Mesenchymal stem cell (in vitro differentiated cells and primary cell): Measurements from ENCODE around the gene MYO10.

ENCODE experiments used
- DNase-seq: peaks from one replicate; pipeline ENCODE4 v3.0.0-alpha.2; 2013
- H2AFZ ChIP-seq: one replicate; pipeline ENCODE4 v1.6.1; 2013; ENCODE audit warnings: low read depth, mild to moderate bottlenecking, control low read depth, inconsistent platforms, low read length, moderate library complexity
- H2AK5ac ChIP-seq: 2 replicates; pipeline ENCODE4 v1.6.1; 2013; ENCODE audit warnings: low read length, moderate library complexity, mild to moderate bottlenecking, inconsistent platforms; ENCODE audit not compliant: severe bottlenecking
- H2BK120ac ChIP-seq: one replicate; pipeline ENCODE4 v1.6.1; 2013; ENCODE audit warnings: low read depth, mild to moderate bottlenecking, inconsistent platforms, low read length, moderate library complexity
- H2BK12ac ChIP-seq, 2 experiments: one replicate each; pipeline ENCODE4 v1.6.1; 2013; ENCODE audit warnings: inconsistent platforms in 2 of 2, low read length in 2 of 2, mild to moderate bottlenecking in 2 of 2, moderate library complexity in 2 of 2, control low read depth in 1 of 2
- H2BK15ac ChIP-seq: one replicate; pipeline ENCODE4 v1.6.1; 2013; ENCODE audit warnings: mild to moderate bottlenecking, low read depth, inconsistent platforms; ENCODE audit not compliant: poor library complexity, severe bottlenecking
- H2BK5ac ChIP-seq: 2 replicates; pipeline ENCODE4 v1.6.1; 2013; ENCODE audit warnings: low read depth, mild to moderate bottlenecking, low read length, control low read depth, inconsistent platforms; ENCODE audit not compliant: poor library complexity, severe bottlenecking
- H3K14ac ChIP-seq, 2 experiments: one replicate each; pipeline ENCODE4 v1.6.1; 2013; ENCODE audit warnings: inconsistent platforms in 2 of 2, low read length in 2 of 2, control low read depth in 1 of 2, mild to moderate bottlenecking in 1 of 2, moderate library complexity in 1 of 2
- H3K18ac ChIP-seq, 2 experiments: one replicate each; pipeline ENCODE4 v1.6.1; 2013; ENCODE audit warnings: inconsistent platforms in 2 of 2, low read length in 2 of 2, control low read depth in 1 of 2, low read depth in 1 of 2, mild to moderate bottlenecking in 1 of 2
- H3K23ac ChIP-seq, 2 experiments: one replicate each; pipeline ENCODE4 v1.6.1; 2013; ENCODE audit warnings: inconsistent platforms in 2 of 2, low read length in 2 of 2, mild to moderate bottlenecking in 2 of 2, moderate library complexity in 2 of 2, control low read depth in 1 of 2
- H3K27ac ChIP-seq: 2 replicates; pipeline ENCODE4 v1.5.1; 2013; ENCODE audit warnings: mild to moderate bottlenecking, moderate library complexity, low read length, control low read depth, inconsistent platforms; ENCODE audit not compliant: poor library complexity, severe bottlenecking
- H3K27me3 ChIP-seq, 2 experiments: 2 replicates each; pipeline versions ENCODE4 v1.6.1 to v1.7.0; 2013; ENCODE audit warnings: low read length in 2 of 2, mild to moderate bottlenecking in 2 of 2, moderate library complexity in 2 of 2, control low read depth in 1 of 2, inconsistent platforms in 1 of 2; ENCODE audit not compliant: control insufficient read depth in 1 of 2, insufficient read depth in 1 of 2
- H3K36me3 ChIP-seq, 2 experiments: 2 replicates each; pipeline versions ENCODE4 v1.6.1 to v1.7.0; 2013; ENCODE audit warnings: low read length in 2 of 2, control low read depth in 1 of 2, inconsistent platforms in 1 of 2, low read depth in 1 of 2, mild to moderate bottlenecking in 1 of 2; ENCODE audit not compliant: insufficient read depth in 2 of 2, control insufficient read depth in 1 of 2
- H3K4ac ChIP-seq, 2 experiments: one replicate each; pipeline ENCODE4 v1.6.1; 2013; ENCODE audit warnings: inconsistent platforms in 2 of 2, low read length in 2 of 2, mild to moderate bottlenecking in 2 of 2, moderate library complexity in 2 of 2, control low read depth in 1 of 2, low read depth in 1 of 2
- H3K4me1 ChIP-seq: 2 replicates; pipeline ENCODE4 v1.6.1; 2013; ENCODE audit warnings: low read depth, low read length, control low read depth; ENCODE audit not compliant: control insufficient read depth, insufficient read depth
- H3K4me2 ChIP-seq: 2 replicates; pipeline ENCODE4 v1.6.1; 2013; ENCODE audit warnings: low read length, mild to moderate bottlenecking, inconsistent platforms; ENCODE audit not compliant: poor library complexity, severe bottlenecking
- H3K4me3 ChIP-seq, 2 experiments: 2 replicates each; pipeline versions ENCODE4 v1.5.1 to v1.7.0; 2013; ENCODE audit warnings: low read length in 2 of 2, mild to moderate bottlenecking in 2 of 2, control low read depth in 1 of 2, low read depth in 1 of 2; ENCODE audit not compliant: insufficient read depth in 1 of 2
- H3K79me1 ChIP-seq: replicated peaks from 2 replicates; pipeline ENCODE4 v1.6.1; 2013; ENCODE audit warnings: mild to moderate bottlenecking, control low read depth, low read length, inconsistent platforms; ENCODE audit not compliant: poor library complexity, severe bottlenecking
- H3K9ac ChIP-seq: 2 replicates; pipeline ENCODE4 v1.7.0; 2013; ENCODE audit warnings: mild to moderate bottlenecking, low read length, moderate library complexity
- H3K9me3 ChIP-seq: 2 replicates; pipeline ENCODE4 v1.7.0; 2013; ENCODE audit warnings: mild to moderate bottlenecking, low read length; ENCODE audit not compliant: control insufficient read depth
- H4K8ac ChIP-seq: one replicate; pipeline ENCODE4 v1.6.1; 2013; ENCODE audit warnings: inconsistent platforms, mild to moderate bottlenecking, low read length, moderate library complexity
- H4K91ac ChIP-seq: one replicate; pipeline ENCODE4 v1.6.1; 2013; ENCODE audit warnings: mild to moderate bottlenecking, low read length, inconsistent platforms
- WGBS: methylation state at CpG from one replicate; pipeline ENCODE4 v1.1.7; 2013; ENCODE audit warnings: mixed read lengths; 5-methylcytosine and 5-hydroxymethylcytosine counted together

MYO10 gene

DNA sequence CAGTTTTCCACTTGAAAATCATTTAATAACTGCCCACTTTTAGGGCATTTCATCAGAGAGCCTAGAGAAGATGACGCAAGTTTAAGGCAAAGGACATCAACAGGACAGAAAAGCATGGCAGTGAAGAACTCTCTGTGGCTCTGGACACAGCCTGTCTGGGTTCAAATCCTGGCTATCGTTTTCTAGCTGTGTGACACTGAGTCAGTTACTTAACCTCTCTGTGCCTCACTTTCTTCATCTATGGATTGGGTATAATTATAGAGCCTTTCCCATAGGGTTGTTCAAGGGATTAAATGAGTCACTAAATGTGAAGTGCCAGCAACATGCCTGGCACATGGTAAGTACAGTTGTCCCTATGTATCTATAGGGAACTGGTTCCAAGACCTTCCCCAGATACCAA lies 6.7 kb downstream of the MYO10 start:
- peaks cover 6% of the 10 kb centered on the region for H3K4me1 ChIP-seq
- no peaks in the 10 kb centered on the region for H3K27me3 ChIP-seq
- H3K4me2 ChIP-seq, result no peak overlapping the region
- H2AFZ ChIP-seq, result no peak overlapping the region
- H3K4me3 ChIP-seq, result no peak overlapping the region
- H2BK5ac ChIP-seq, result no peak overlapping the region
- H3K9me3 ChIP-seq, result no peaks in the 10 kb centered on the region
- no peaks in the 10 kb centered on the region for H3K36me3 ChIP-seq
- no peak overlapping the region for H2BK15ac ChIP-seq
- H3K79me1 ChIP-seq, result peaks cover 8% of the 10 kb centered on the region
- H3K27ac ChIP-seq, result no peak overlapping the region
- no peak overlapping the region for H2BK12ac ChIP-seq
- H2AK5ac ChIP-seq, result no peak overlapping the region
- H3K9ac ChIP-seq, result no peak overlapping the region
- no peak overlapping the region for H3K14ac ChIP-seq
- H3K18ac ChIP-seq, result no peak overlapping the region
- no peak overlapping the region for H3K4ac ChIP-seq
- no peak overlapping the region for H4K8ac ChIP-seq
- H2BK120ac ChIP-seq, result no peak overlapping the region
- no peak overlapping the region for H3K23ac ChIP-seq
- no peak overlapping the region for H4K91ac ChIP-seq
- DNase-seq, result no peak
- 93% methylated on average over 2 of the region's 2 CpGs for WGBS

DNA sequence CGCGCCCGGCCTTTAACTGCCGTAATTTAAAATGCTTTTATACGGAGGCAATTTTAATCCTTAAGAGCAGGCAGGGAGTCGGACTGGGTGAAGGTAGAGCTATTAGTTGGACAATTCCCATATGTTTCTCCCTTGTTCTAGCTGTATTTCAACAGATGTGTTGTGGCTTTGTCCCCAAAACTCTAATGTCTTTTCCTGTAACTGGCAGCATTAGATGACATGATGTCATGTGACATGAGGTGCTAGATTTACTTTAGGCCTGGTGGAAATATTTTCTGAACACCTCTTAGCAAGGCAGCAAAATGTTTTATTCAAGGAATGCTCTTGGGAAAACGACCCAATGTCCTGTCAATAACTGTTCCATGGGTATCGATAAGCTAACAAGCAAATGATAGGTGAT lies 8.5 kb downstream of the MYO10 start:
- Histone ChIP-seq H4K8ac (no peak overlapping the region), H2BK5ac (no peak overlapping the region), H4K91ac (no peak overlapping the region), H3K4me1 (peaks cover 3% of the 10 kb centered on the region), H2BK120ac (no peak overlapping the region), H3K27ac (no peak overlapping the region), H3K27me3 (no peaks in the 10 kb centered on the region), H3K4me3 (no peak overlapping the region), H2AFZ (no peak overlapping the region), H3K18ac (no peak overlapping the region), H3K36me3 (no peaks in the 10 kb centered on the region), H3K9ac (no peak overlapping the region), H3K4me2 (no peak overlapping the region), H3K23ac (no peak overlapping the region), H3K4ac (no peak overlapping the region), H2BK15ac (no peak overlapping the region), H2BK12ac (no peak overlapping the region), H3K14ac (no peak overlapping the region), H3K9me3 (no peaks in the 10 kb centered on the region), H2AK5ac (no peak overlapping the region), H3K79me1 (peaks cover 14% of the 10 kb centered on the region)
- 97% methylated on average over 8 of the region's 8 CpGs for WGBS
- DNase-seq, result no peak

DNA sequence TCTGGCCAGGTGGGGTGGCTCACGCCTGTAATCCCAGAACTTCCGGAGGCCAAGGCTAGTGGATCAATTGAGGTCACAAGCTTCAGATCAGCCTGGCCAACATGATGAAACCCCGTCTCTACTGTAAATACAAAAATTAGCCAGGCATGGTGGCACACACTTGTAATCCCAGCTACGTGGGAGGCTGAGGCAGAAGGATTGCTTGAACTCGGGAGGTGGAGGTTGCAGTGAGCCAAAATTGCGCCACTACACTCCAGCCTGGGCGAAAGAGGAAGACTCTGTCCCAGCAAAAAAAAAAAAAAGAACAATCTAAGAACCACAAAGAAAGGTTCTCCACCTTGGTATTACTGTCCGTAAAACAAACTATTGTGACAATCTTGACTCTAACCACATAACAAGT lies 9.7 kb downstream of the MYO10 start:
- 94% methylated on average over 4 of the region's 8 CpGs for WGBS
- H3K79me1 ChIP-seq, result peaks cover 17% of the 10 kb centered on the region

DNA sequence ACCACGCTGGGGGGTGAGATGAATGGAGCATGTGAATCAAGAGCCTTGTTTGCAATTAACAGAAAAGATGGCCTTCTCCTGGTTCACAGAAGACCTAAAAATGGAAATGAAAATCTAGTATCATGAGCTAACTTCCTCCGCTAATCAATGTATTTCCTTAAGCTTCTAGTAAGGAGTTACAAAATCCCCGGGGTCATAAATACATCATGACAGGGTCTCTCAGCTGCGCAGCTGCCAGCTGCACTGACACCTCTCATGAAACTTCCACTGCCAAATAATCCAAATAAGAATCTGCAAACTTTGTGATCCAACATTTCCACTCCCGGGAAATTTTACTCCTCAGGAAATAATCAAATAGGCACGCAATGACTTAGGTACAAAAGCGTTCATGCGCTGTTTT lies 11.9 kb downstream of the MYO10 start:
- Histone ChIP-seq H3K4ac (no peak overlapping the region), H2AFZ (no peak overlapping the region), H3K18ac (no peak overlapping the region), H3K9me3 (no peaks in the 10 kb centered on the region), H2BK5ac (no peak overlapping the region), H3K14ac (no peak overlapping the region), H3K4me3 (no peak overlapping the region), H3K27me3 (no peaks in the 10 kb centered on the region), H3K4me2 (no peak overlapping the region), H2BK15ac (no peak overlapping the region), H3K4me1 (peaks cover 1% of the 10 kb centered on the region), H3K23ac (no peak overlapping the region), H4K8ac (no peak overlapping the region), H3K9ac (no peak overlapping the region), H2AK5ac (no peak overlapping the region), H2BK120ac (no peak overlapping the region), H3K36me3 (no peaks in the 10 kb centered on the region), H2BK12ac (no peak overlapping the region), H3K27ac (no peak overlapping the region), H4K91ac (no peak overlapping the region), H3K79me1 (peaks cover 15% of the 10 kb centered on the region)
- WGBS, result 81% methylated on average over 8 of the region's 8 CpGs
- no peak for DNase-seq

More for the DNA sequence above, 9.7 kb downstream of the MYO10 start:
- Histone ChIP-seq H3K4me3 (no peak overlapping the region), H3K14ac (no peak overlapping the region), H3K4ac (no peak overlapping the region), H2BK15ac (no peak overlapping the region), H2AK5ac (no peak overlapping the region), H3K27ac (no peak overlapping the region), H3K23ac (no peak overlapping the region), H3K18ac (no peak overlapping the region), H3K4me2 (no peak overlapping the region), H2AFZ (no peak overlapping the region), H2BK12ac (no peak overlapping the region), H2BK120ac (no peak overlapping the region), H3K9ac (no peak overlapping the region), H2BK5ac (no peak overlapping the region), H3K27me3 (no peaks in the 10 kb centered on the region), H4K8ac (peak overlapping the region; percentile 4), H3K4me1 (peaks cover 4% of the 10 kb centered on the region), H4K91ac (no peak overlapping the region), H3K36me3 (no peaks in the 10 kb centered on the region), H3K9me3 (no peaks in the 10 kb centered on the region)
- no peak for DNase-seq
